ENCODE data around the gene PGLYRP3. TPM values are rescaled to one million over a fixed set of nuclear protein-coding genes. Genes with fewer than 3 reads are reported as not detected.
"Not testable (repeated sequence)": the region's sequence is repeated elsewhere in the genome, so short reads cannot be mapped to it uniquely, and the experiment has no call there.

The PGLYRP3 gene
- total RNA-seq, 1 experiment from 2014 or later: not detected

GRCh38 chr1:153314388-153314787, 1.6 kb upstream of the PGLYRP3 start:
- H3K27me3 ChIP-seq (replicated peaks); H3K4me3 ChIP-seq; H3K36me3 ChIP-seq; H3K9me3 ChIP-seq (replicated peaks); H3K27ac ChIP-seq; H3K4me1 ChIP-seq (replicated peaks); DNase-seq (ENCODE audit: low read depth in 1 of 2, low spot score in 2 of 2): not testable (repeated sequence)

GRCh38 chr1:153313288-153313687, 536 bp upstream of the PGLYRP3 start:
- Histone ChIP-seq H3K9me3 (replicated peaks) (no peaks in the 10 kb centered on the region), H3K4me3 (no peak overlapping the region), H3K4me1 (replicated peaks) (no peaks in the 10 kb centered on the region), H3K36me3 (no peaks in the 10 kb centered on the region), H3K27ac (no peak overlapping the region), H3K27me3 (replicated peaks) (no peaks in the 10 kb centered on the region)
- no peak for DNase-seq (ENCODE audit: low read depth in 1 of 2, low spot score in 2 of 2)

DNA sequence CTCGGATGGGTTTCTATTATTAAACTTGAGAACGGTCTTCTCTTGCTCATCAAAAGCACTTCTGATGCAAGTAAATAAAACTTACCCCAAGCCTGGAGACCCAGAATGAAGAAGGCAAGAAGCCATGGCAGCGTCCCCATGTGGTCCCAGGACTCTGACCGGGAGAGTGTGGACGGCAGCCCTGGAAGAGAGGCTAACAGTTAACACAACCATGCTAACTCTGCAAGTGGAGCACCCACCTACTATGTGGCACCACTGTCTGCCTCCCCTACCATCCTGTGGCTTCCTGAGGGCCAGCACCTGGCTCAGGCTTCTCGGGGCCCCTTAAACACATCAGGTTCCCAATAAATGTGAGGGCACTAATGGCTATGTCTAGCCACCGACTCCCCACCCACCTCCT, 2.2 kb downstream of the PGLYRP3 start:
- Histone ChIP-seq H3K4me1 (replicated peaks) (no peaks in the 10 kb centered on the region), H3K9me3 (replicated peaks) (no peaks in the 10 kb centered on the region), H3K27ac (no peak overlapping the region), H3K4me3 (no peak overlapping the region), H3K36me3 (no peaks in the 10 kb centered on the region), H3K27me3 (replicated peaks) (0 out of 2 replicates have a peak, but pooled peaks cover 3% of the 10 kb centered on the region)
- no peak for DNase-seq (ENCODE audit: low read depth in 1 of 2, low spot score in 2 of 2)

DNA sequence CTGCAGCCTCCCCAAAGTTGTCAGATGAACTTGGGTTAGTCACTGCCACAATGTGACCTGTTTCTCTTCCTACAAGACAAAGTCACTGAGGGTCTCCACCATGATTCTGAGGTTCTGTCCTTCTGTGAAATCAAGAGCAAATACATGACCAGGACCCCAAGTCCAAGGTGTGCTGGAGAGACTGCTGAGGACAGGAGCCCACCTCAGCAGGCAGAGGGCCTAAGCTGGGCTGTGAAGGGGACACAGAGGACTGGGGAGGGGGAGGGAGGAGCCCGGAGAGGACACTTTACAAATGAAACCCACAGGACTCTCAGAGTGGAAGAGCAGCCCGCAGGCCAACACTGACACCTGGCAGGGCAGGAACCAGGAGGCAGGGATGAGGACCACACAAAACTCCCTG, 3.3 kb downstream of the PGLYRP3 start:
- Histone ChIP-seq H3K9me3 (replicated peaks) (no peaks in the 10 kb centered on the region), H3K27ac (no peak overlapping the region), H3K4me3 (no peak overlapping the region)

GRCh38 chr1:153308540-153308939, 4.2 kb downstream of the PGLYRP3 start:
- Histone ChIP-seq H3K4me3 (no peak overlapping the region), H3K4me1 (replicated peaks) (no peaks in the 10 kb centered on the region), H3K27ac (no peak overlapping the region), H3K27me3 (replicated peaks) (peaks cover 3% of the 10 kb centered on the region; the same call in 1 of the 2 replicates), H3K36me3 (no peaks in the 10 kb centered on the region), H3K9me3 (replicated peaks) (no peaks in the 10 kb centered on the region)
- no peak for DNase-seq (ENCODE audit: low read depth in 1 of 2, low spot score in 2 of 2)

More for the DNA sequence above, 3.3 kb downstream of the PGLYRP3 start:
- Histone ChIP-seq H3K36me3 (no peaks in the 10 kb centered on the region), H3K27me3 (replicated peaks) (peaks cover 3% of the 10 kb centered on the region; the same call in 1 of the 2 replicates), H3K4me1 (replicated peaks) (no peaks in the 10 kb centered on the region)
- no peak for DNase-seq (ENCODE audit: low read depth in 1 of 2, low spot score in 2 of 2)

GRCh38 chr1:153307221-153307600, 5.5 kb downstream of the PGLYRP3 start:
- H3K36me3 ChIP-seq: no peaks in the 10 kb centered on the region
- no peaks in the 10 kb centered on the region for H3K4me1 ChIP-seq (replicated peaks)
- H3K27me3 ChIP-seq (replicated peaks): peaks cover 3% of the 10 kb centered on the region; the same call in 1 of the 2 replicates
- H3K4me3 ChIP-seq: no peak overlapping the region
- no peak for DNase-seq (ENCODE audit: low read depth in 1 of 2, low spot score in 2 of 2)
- H3K27ac ChIP-seq: no peak overlapping the region
- no peaks in the 10 kb centered on the region for H3K9me3 ChIP-seq (replicated peaks)

- no peaks in the 10 kb centered on the region for H3K4me1 ChIP-seq (replicated peaks)
- no peaks in the 10 kb centered on the region for H3K36me3 ChIP-seq
- H3K27ac ChIP-seq: no peak overlapping the region
- no peak overlapping the region for H3K4me3 ChIP-seq
- DNase-seq (ENCODE audit: low read depth in 1 of 2, low spot score in 2 of 2): no peak
- H3K27me3 ChIP-seq (replicated peaks): peaks cover 7% of the 10 kb centered on the region
- no peaks in the 10 kb centered on the region for H3K9me3 ChIP-seq (replicated peaks)
Measured at GRCh38 chr1:153306303-153307220, 6.2 kb downstream of the PGLYRP3 start.

DNA sequence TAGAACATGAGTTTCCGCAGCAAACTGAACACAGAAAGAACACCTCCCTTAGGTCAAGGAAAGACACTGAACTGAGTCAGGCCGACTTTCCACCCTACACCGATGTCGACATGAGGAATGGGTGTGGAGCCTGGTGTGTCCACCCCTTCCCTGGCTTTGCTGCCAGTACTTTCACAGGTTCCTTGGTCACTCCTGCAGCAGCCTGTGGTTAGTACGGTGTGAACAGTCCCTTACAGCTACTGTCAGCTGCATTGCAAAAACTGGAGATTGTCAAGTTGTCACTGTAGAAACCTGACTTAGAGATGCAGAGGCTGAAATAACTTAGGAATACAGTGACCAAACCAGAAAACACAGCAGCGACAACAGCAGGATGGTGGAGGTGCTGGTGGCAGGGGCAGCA, 7.1 kb downstream of the PGLYRP3 start:
- Histone ChIP-seq H3K4me1 (replicated peaks) (no peaks in the 10 kb centered on the region), H3K4me3 (no peak overlapping the region), H3K36me3 (no peaks in the 10 kb centered on the region), H3K9me3 (replicated peaks) (no peaks in the 10 kb centered on the region), H3K27me3 (replicated peaks) (peaks cover 10% of the 10 kb centered on the region), H3K27ac (no peak overlapping the region)
- DNase-seq (ENCODE audit: low read depth in 1 of 2, low spot score in 2 of 2): no peak

- Histone ChIP-seq H3K9me3 (replicated peaks) (no peaks in the 10 kb centered on the region), H3K4me3 (no peak overlapping the region), H3K27me3 (replicated peaks) (peaks cover 10% of the 10 kb centered on the region), H3K36me3 (no peaks in the 10 kb centered on the region), H3K27ac (no peak overlapping the region), H3K4me1 (replicated peaks) (no peaks in the 10 kb centered on the region)
- no peak for DNase-seq (ENCODE audit: low read depth in 1 of 2, low spot score in 2 of 2)
Measured at GRCh38 chr1:153302308-153302707, 10.4 kb downstream of the PGLYRP3 start.

DNA sequence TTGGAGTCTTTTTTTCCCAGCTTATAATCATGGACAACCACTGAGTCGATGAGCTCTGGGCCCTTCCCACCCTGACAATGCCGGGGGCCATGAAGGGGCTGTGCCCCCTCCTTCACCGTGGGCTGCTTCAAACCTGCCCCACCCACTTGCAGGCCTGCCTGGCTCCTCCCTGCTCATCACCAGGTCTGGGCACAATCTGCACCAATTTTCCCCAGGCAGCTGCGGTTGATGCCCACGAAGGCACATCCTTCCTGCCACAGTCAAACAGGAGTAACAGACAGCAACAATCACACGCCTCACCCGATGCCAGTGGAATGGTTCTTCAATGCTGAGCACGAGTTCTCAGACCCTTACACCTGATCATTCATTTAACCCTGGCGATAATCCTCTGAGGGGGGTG, 18.9 kb downstream of the PGLYRP3 start:
- Histone ChIP-seq H3K9me3 (replicated peaks) (no peaks in the 10 kb centered on the region), H3K27ac (no peak overlapping the region), H3K4me3 (no peak overlapping the region), H3K36me3 (no peaks in the 10 kb centered on the region), H3K27me3 (replicated peaks) (no peaks in the 10 kb centered on the region), H3K4me1 (replicated peaks) (no peaks in the 10 kb centered on the region)
- no peak for DNase-seq (ENCODE audit: low read depth in 1 of 2, low spot score in 2 of 2)

DNA sequence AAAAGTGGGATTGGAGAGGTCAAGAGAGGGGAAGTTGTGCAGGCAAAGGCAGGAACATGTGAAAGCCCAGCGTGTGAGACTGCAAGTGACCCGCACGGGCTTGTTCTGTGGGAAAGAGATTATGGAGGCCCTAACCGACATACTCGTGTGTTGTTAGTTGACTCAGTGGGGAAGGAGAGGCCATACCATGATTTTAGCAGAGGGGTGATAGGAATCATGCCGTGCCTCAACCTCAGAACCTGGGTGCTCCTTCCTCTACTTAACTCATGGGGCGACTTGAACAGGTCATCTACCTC, 19.3 kb downstream of the PGLYRP3 start:
- no peaks in the 10 kb centered on the region for H3K36me3 ChIP-seq
- H3K27ac ChIP-seq: no peak overlapping the region
- no peaks in the 10 kb centered on the region for H3K27me3 ChIP-seq (replicated peaks)
- no peak overlapping the region for H3K4me3 ChIP-seq
- DNase-seq (ENCODE audit: low read depth in 1 of 2, low spot score in 2 of 2): no peak
- no peaks in the 10 kb centered on the region for H3K9me3 ChIP-seq (replicated peaks)
- no peaks in the 10 kb centered on the region for H3K4me1 ChIP-seq (replicated peaks)

DNA sequence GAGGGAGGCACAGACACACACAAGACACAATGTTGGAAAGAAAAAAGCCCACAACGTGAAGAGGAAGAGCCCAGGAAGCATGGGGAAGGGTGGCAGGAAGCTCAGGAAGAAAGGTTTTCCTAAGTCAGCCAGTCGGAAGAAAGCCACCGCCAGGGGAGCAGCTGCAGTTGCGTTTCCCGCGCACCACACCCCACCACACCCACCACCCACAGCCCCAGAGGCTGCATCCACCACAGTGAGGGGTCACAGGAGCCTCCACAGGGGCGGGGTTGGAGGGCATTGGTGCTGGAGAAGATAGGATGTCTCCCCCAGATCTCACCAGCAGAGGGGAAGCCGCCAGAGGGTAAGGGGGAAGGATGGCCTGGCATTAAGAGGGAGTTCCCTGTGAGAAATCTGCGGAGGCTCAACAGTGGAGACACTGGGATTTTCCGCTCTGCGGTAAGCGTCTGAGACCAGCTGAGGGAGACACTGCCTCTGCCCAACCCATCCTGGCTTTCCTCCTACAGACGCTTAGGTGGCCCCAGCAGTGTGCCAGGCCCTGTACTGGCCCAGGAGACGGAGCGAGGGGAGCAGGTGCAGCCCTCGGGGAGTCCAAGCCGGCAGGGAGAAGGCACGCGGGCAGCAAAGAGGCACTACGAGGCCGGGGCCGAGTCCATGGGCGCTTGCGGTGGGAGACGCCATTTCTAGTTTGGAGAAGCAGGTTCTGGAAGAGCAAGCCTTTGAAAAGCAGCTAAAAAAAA, 19.8 kb downstream of the PGLYRP3 start:
- Histone ChIP-seq H3K27me3 (replicated peaks) (no peaks in the 10 kb centered on the region), H3K9me3 (replicated peaks) (no peaks in the 10 kb centered on the region), H3K27ac (no peak overlapping the region), H3K36me3 (no peaks in the 10 kb centered on the region), H3K4me1 (replicated peaks) (no peaks in the 10 kb centered on the region), H3K4me3 (no peak overlapping the region)
- DNase-seq (ENCODE audit: low read depth in 1 of 2, low spot score in 2 of 2): no peak

DNA sequence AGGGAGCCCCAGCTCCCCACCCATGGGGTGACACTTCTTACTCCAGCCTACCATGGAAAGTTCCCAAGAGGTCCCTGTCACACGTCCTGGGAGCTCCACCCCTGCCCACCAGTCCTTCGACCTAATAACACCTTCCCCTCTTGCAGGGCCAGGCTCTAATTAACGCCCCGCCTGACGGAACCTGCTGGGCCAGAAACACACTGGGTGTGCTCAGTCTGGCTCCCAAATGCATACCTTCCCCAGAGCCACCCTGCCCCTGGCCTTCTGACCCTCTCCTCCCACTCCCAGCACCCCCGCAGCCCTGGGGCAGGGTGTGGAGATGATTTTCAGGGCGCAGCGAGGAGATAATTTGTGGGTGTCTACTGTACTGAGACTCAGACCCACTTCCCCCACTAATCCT, 20.6 kb downstream of the PGLYRP3 start:
- H3K27me3 ChIP-seq (replicated peaks): no peaks in the 10 kb centered on the region
- H3K4me3 ChIP-seq: no peak overlapping the region
- DNase-seq (ENCODE audit: low read depth in 1 of 2, low spot score in 2 of 2): no peak
- H3K36me3 ChIP-seq: no peaks in the 10 kb centered on the region
- no peaks in the 10 kb centered on the region for H3K4me1 ChIP-seq (replicated peaks)
- no peaks in the 10 kb centered on the region for H3K9me3 ChIP-seq (replicated peaks)
- H3K27ac ChIP-seq: no peak overlapping the region

DNA sequence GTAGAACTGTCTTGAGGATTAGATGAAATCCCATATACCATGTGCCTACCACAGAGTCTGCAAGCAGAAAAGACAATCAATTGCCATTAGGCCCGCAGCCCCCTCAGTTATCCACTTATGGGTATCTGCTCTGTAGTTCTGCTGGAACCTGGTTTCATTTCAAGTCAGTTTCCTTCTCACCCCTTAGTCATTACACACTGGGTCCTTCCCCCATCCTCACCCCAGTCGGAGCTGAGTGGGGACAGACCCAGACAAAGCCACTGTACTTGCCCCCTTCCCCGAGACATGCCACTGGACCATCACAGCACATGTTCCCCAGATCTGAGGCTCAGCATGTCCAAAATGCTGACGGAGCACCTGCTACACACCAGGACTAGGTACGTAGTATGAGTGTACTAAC, 21.2 kb downstream of the PGLYRP3 start:
- Histone ChIP-seq H3K9me3 (replicated peaks) (no peaks in the 10 kb centered on the region), H3K36me3 (no peaks in the 10 kb centered on the region), H3K27ac (no peak overlapping the region), H3K27me3 (replicated peaks) (no peaks in the 10 kb centered on the region), H3K4me1 (replicated peaks) (no peaks in the 10 kb centered on the region), H3K4me3 (no peak overlapping the region)
- DNase-seq (ENCODE audit: low read depth in 1 of 2, low spot score in 2 of 2): no peak
